ENCODE results near the gene KLF11. TPM values are rescaled to one million over a fixed set of nuclear protein-coding genes. Genes with fewer than 3 reads are reported as not detected.

KLF11 gene
- total RNA-seq, 4 donors from 2014 or later: 20.1 to 57.2 (median 33.6) TPM

GRCh38 chr2:10002681-10003080 lies 40.7 kb upstream of the KLF11 start:
- Histone ChIP-seq H3K4me3 (no peak overlapping the region), H3K4me1 (peaks cover 0 to 16% (median 14%) of the 10 kb centered on the region in 3 donors), H3K27ac (peak overlapping the region in 1 of 4 donors; percentile 31), H3K27me3 (no peaks in the 10 kb centered on the region), H3K9me3 (no peaks in the 10 kb centered on the region), H3K36me3 (no peaks in the 10 kb centered on the region)
- no peak for ATAC-seq
- TF ChIP-seq CTCF (IDR thresholded peaks at IDR 0.05) (no peak), POLR2A (IDR thresholded peaks at IDR 0.05) (no peak), POLR2AphosphoS5 (IDR thresholded peaks at IDR 0.05) (no peak), EP300 (IDR thresholded peaks at IDR 0.05) (no peak)
- 91 to 100% methylated on average over 1 to 6 of the region's 9 CpGs for WGBS, 2 donors (ENCODE audit: low coverage in 1 of 2)

- H3K4me3 ChIP-seq: no peak overlapping the region
- no peaks in the 10 kb centered on the region for H3K9me3 ChIP-seq
- TF ChIP-seq POLR2AphosphoS5 (IDR thresholded peaks at IDR 0.05) (no peak), POLR2A (IDR thresholded peaks at IDR 0.05) (no peak), CTCF (IDR thresholded peaks at IDR 0.05) (no peak), EP300 (IDR thresholded peaks at IDR 0.05) (no peak)
- H3K27me3 ChIP-seq: no peaks in the 10 kb centered on the region
- H3K27ac ChIP-seq: peak overlapping the region in 1 of 4 donors; percentile 44
- H3K36me3 ChIP-seq: no peaks in the 10 kb centered on the region
- ATAC-seq: no peak
- peaks cover 0 to 24% (median 21%) of the 10 kb centered on the region in 3 donors for H3K4me1 ChIP-seq
- WGBS, 2 donors (ENCODE audit: low coverage in 1 of 2): 86 to 89% methylated on average over 14 to 18 of the region's 20 CpGs
These were observed 39.9 kb upstream of the KLF11 start for GRCh38 chr2:10003206-10004125.

- Histone ChIP-seq H3K4me1 (peaks cover 0 to 34% (median 30%) of the 10 kb centered on the region in 3 donors), H3K4me3 (no peak overlapping the region), H3K27ac (no peak overlapping the region), H3K27me3 (no peaks in the 10 kb centered on the region), H3K9me3 (no peaks in the 10 kb centered on the region), H3K36me3 (no peaks in the 10 kb centered on the region)
- WGBS, 2 donors (ENCODE audit: low coverage in 1 of 2): 100% methylated on average over 2 to 3 of the region's 5 CpGs
- no peak for TF ChIP-seq EP300 (IDR thresholded peaks at IDR 0.05)
- TF ChIP-seq POLR2AphosphoS5 (IDR thresholded peaks at IDR 0.05): no peak
- TF ChIP-seq CTCF (IDR thresholded peaks at IDR 0.05): no peak
- no peak for TF ChIP-seq POLR2A (IDR thresholded peaks at IDR 0.05)
- ATAC-seq: no peak
These were observed 38.9 kb upstream of the KLF11 start for GRCh38 chr2:10004401-10004800.

GRCh38 chr2:10004836-10005235 lies 38.5 kb upstream of the KLF11 start:
- Histone ChIP-seq H3K27me3 (no peaks in the 10 kb centered on the region), H3K4me3 (no peak overlapping the region), H3K9me3 (no peaks in the 10 kb centered on the region), H3K4me1 (peaks cover 0 to 38% (median 34%) of the 10 kb centered on the region in 3 donors), H3K36me3 (no peaks in the 10 kb centered on the region), H3K27ac (no peak overlapping the region)
- no peak for ATAC-seq
- WGBS, 2 donors (ENCODE audit: low coverage in 1 of 2): 60% methylated on average over 1 to 3 of the region's 3 CpGs
- TF ChIP-seq POLR2A (IDR thresholded peaks at IDR 0.05) (no peak), CTCF (IDR thresholded peaks at IDR 0.05) (no peak), POLR2AphosphoS5 (IDR thresholded peaks at IDR 0.05) (no peak), EP300 (IDR thresholded peaks at IDR 0.05) (no peak)

Data from gastroesophageal sphincter (tissue), 4 donors.